Measurements from ENCODE around the gene BPGM. TPM values are rescaled to one million over a fixed set of nuclear protein-coding genes. Genes with fewer than 3 reads are reported as not detected.

BPGM gene
- total and polyA plus RNA-seq, 9 donors, result 17.2 to 36.8 (median 26.8) TPM

GRCh38 chr7:134613623-134614347 lies 32.9 kb upstream of the BPGM start:
- H3K27ac ChIP-seq (ENCODE audit: low read length), result no peak overlapping the region
- WGBS (ENCODE audit: insufficient coverage), result no CpG with 5 or more reads among the region's 3 CpGs
- no peaks in the 10 kb centered on the region for H3K9me3 ChIP-seq (replicated peaks; ENCODE audit: control insufficient read depth, low read depth, low read length)
- H3K4me3 ChIP-seq (ENCODE audit: low read length), result no peak overlapping the region
- DNase-seq, result peak; percentile 55
- no peaks in the 10 kb centered on the region for H3K36me3 ChIP-seq (ENCODE audit: control insufficient read depth, insufficient read depth, low read length)
- no peaks in the 10 kb centered on the region for H3K4me1 ChIP-seq (ENCODE audit: control insufficient read depth, insufficient read depth, low read length)
- no peaks in the 10 kb centered on the region for H3K27me3 ChIP-seq (ENCODE audit: control insufficient read depth, insufficient read depth, low read length)

DNA sequence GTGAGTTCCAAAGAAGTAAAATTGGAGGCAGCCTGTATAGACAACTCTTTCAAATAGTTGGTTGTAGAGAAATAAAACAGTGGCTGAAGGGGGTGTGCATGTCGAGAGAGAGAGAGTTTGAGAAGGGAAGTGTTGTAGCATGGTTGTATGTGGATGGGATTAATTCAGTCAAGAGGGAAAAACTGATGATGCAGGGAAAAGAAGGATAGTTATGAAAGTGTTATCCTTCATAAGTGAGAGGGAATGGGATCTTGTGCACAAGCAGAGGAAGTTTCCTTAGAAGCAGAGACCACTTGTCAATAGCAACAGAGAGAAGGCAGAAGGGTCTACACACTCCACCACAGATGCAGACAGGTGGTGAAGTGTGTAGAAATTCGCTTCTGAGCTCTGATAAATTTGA lies 30.0 kb upstream of the BPGM start:
- H3K27me3 ChIP-seq (ENCODE audit: control insufficient read depth, insufficient read depth, low read length), result no peaks in the 10 kb centered on the region
- WGBS (ENCODE audit: insufficient coverage), result 80% methylated on average over 2 of the region's 2 CpGs
- H3K9me3 ChIP-seq (replicated peaks; ENCODE audit: control insufficient read depth, low read depth, low read length), result no peaks in the 10 kb centered on the region
- H3K4me1 ChIP-seq (ENCODE audit: control insufficient read depth, insufficient read depth, low read length), result no peaks in the 10 kb centered on the region
- no peak overlapping the region for H3K27ac ChIP-seq (ENCODE audit: low read length)
- DNase-seq, result no peak
- H3K36me3 ChIP-seq (ENCODE audit: control insufficient read depth, insufficient read depth, low read length), result no peaks in the 10 kb centered on the region
- H3K4me3 ChIP-seq (ENCODE audit: low read length), result no peak overlapping the region

DNA sequence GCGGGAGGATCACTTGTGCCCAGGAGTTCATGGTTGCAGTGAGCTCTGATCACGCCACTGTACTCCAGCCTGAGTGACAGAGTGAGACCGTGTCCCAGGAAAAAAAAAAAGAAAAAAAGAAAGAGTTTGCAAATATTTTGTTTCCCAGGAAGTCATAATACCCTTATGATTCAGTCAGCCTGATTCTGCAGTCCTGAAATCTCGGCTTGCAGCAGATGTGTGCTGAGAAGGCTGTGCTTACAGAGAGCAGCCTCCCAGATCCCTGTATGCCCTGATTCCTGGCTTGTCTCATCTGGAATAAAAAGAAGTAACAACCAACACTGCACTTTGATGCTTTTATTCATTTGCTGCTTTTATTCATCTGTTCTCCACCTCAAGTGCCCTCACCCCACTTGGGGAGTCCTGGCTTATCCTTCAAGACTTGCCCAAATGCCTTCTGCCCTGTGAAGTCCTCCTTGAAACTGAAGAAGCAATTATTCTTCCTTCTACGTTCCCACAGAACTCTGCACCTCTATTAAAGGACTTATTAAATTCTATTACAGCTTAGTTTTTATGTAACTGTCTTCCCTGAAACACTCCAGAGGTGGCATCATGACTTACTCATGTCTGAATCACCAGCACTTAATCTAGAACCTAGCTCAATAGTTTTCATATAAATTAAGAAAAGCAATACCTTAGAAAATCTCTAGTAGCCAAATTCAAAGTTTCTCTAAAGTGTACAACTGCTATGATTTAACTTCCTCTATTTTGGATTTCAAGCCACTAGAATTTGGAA lies 27.7 kb upstream of the BPGM start:
- H3K27me3 ChIP-seq (ENCODE audit: control insufficient read depth, insufficient read depth, low read length), result no peaks in the 10 kb centered on the region
- H3K9me3 ChIP-seq (replicated peaks; ENCODE audit: control insufficient read depth, low read depth, low read length), result no peaks in the 10 kb centered on the region
- H3K36me3 ChIP-seq (ENCODE audit: control insufficient read depth, insufficient read depth, low read length), result no peaks in the 10 kb centered on the region
- WGBS (ENCODE audit: insufficient coverage), result 70% methylated on average over 2 of the region's 5 CpGs
- H3K27ac ChIP-seq (ENCODE audit: low read length), result no peak overlapping the region
- no peak for DNase-seq
- no peak overlapping the region for H3K4me3 ChIP-seq (ENCODE audit: low read length)
- H3K4me1 ChIP-seq (ENCODE audit: control insufficient read depth, insufficient read depth, low read length), result no peaks in the 10 kb centered on the region

DNA sequence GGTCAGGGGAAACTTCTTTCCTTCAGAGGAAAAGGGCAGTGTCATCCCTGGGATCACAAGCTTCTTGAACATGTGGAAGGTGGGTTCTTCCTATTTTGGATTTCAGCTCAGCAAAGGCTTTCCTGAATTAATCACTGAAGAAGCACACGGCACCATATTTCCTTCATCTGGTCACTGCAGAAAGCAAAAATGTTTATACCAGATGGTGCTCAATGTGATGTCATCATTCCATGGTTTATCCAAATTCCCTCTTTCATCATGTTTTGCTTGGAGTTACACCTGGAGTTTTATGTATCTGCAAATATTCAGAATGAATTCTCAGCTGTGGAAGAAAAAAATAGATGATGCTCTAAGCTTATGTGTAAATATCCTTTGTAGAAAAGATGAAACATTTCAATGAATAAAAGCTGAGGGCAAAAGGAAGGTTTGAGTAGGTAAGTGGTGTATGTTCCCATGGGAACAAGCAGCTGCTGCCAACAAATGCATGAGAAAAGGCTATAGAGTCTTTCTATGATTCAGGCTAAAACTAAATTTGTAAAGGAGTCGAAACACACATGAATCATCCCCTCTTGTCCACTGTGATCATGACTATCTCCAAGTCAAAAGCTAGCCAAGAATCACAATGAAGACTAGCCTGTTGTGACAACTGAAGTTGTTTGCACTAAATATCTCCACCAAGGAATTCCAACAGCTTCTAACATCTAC lies 26.9 kb upstream of the BPGM start:
- H3K27ac ChIP-seq (ENCODE audit: low read length), result no peak overlapping the region
- WGBS (ENCODE audit: insufficient coverage), result 28% methylated on average over 2 of the region's 2 CpGs
- H3K4me3 ChIP-seq (ENCODE audit: low read length), result no peak overlapping the region
- H3K27me3 ChIP-seq (ENCODE audit: control insufficient read depth, insufficient read depth, low read length), result no peaks in the 10 kb centered on the region
- no peaks in the 10 kb centered on the region for H3K36me3 ChIP-seq (ENCODE audit: control insufficient read depth, insufficient read depth, low read length)
- DNase-seq, result peak; percentile 33
- H3K4me1 ChIP-seq (ENCODE audit: control insufficient read depth, insufficient read depth, low read length), result no peaks in the 10 kb centered on the region
- no peaks in the 10 kb centered on the region for H3K9me3 ChIP-seq (replicated peaks; ENCODE audit: control insufficient read depth, low read depth, low read length)

DNA sequence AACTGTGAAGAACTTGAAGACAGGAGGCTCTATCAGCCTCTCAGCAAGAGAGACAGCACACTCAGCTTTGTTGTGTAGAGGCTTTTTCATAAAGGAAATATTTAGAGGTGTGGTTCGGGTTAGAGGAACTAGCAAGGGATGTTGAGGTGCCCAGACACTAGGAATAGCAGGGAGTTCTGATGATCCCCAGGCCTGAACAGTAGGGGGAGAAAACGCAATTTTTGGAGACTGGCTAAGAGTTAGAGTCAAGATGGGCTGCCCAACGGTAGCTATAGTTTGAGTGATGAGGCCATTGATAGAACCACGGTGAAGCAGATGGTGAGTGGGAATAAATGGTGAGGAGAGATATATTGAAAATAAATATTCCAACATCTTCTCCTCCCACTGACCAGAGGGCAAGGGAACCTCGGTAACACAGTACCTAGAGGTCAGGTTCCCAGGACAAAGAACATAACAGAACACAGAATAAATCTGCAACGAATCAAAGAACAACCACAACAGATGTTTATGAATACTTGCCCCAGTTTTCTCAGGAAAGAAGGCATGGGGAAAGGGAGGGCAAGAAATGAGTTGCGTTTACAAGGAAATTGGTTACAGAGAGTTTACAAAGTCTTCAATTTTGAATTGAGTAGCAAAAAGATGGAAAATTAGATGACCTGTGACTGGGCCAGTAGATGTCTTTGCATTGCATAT lies 24.2 kb upstream of the BPGM start:
- Histone ChIP-seq H3K9me3 (replicated peaks; ENCODE audit: control insufficient read depth, low read depth, low read length) (no peaks in the 10 kb centered on the region), H3K36me3 (ENCODE audit: control insufficient read depth, insufficient read depth, low read length) (no peaks in the 10 kb centered on the region), H3K27ac (ENCODE audit: low read length) (no peak overlapping the region), H3K4me1 (ENCODE audit: control insufficient read depth, insufficient read depth, low read length) (no peaks in the 10 kb centered on the region), H3K4me3 (ENCODE audit: low read length) (no peak overlapping the region), H3K27me3 (ENCODE audit: control insufficient read depth, insufficient read depth, low read length) (no peaks in the 10 kb centered on the region)
- DNase-seq, result no peak
- WGBS (ENCODE audit: insufficient coverage), result 63% methylated on average over 2 of the region's 7 CpGs

- Histone ChIP-seq H3K27ac (ENCODE audit: low read length) (no peak overlapping the region), H3K4me1 (ENCODE audit: control insufficient read depth, insufficient read depth, low read length) (no peaks in the 10 kb centered on the region), H3K4me3 (ENCODE audit: low read length) (no peak overlapping the region), H3K27me3 (ENCODE audit: control insufficient read depth, insufficient read depth, low read length) (no peaks in the 10 kb centered on the region), H3K9me3 (replicated peaks; ENCODE audit: control insufficient read depth, low read depth, low read length) (no peaks in the 10 kb centered on the region), H3K36me3 (ENCODE audit: control insufficient read depth, insufficient read depth, low read length) (no peaks in the 10 kb centered on the region)
- DNase-seq, result no peak
- WGBS (ENCODE audit: insufficient coverage), result no CpG with 5 or more reads among the region's 2 CpGs
These were observed 23.5 kb upstream of the BPGM start for GRCh38 chr7:134623193-134623592.

DNA sequence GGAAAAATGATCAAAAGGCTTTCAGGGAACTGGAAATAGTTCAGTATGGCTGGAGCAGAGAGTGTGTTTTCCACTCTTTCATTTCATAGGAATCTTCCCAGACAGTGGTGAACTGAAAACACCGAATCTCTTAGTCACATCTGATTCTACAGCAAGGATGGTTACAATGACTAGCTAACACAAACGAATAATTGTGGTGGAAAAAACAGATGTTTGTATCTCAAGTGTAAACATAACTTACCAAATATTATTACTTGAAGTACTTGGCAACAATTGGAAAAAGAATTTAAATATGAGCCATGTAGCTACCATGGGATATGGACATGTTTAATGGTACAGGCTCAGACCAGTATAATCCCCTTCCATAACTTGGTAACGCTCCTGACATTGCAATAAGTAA lies 21.1 kb upstream of the BPGM start:
- Histone ChIP-seq H3K27me3 (ENCODE audit: control insufficient read depth, insufficient read depth, low read length) (no peaks in the 10 kb centered on the region), H3K27ac (ENCODE audit: low read length) (no peak overlapping the region), H3K4me1 (ENCODE audit: control insufficient read depth, insufficient read depth, low read length) (no peaks in the 10 kb centered on the region), H3K36me3 (ENCODE audit: control insufficient read depth, insufficient read depth, low read length) (no peaks in the 10 kb centered on the region), H3K9me3 (replicated peaks; ENCODE audit: control insufficient read depth, low read depth, low read length) (no peaks in the 10 kb centered on the region), H3K4me3 (ENCODE audit: low read length) (no peak overlapping the region)
- peak; percentile 51 for DNase-seq
- WGBS (ENCODE audit: insufficient coverage), result no CpG with 5 or more reads among the region's 3 CpGs

DNA sequence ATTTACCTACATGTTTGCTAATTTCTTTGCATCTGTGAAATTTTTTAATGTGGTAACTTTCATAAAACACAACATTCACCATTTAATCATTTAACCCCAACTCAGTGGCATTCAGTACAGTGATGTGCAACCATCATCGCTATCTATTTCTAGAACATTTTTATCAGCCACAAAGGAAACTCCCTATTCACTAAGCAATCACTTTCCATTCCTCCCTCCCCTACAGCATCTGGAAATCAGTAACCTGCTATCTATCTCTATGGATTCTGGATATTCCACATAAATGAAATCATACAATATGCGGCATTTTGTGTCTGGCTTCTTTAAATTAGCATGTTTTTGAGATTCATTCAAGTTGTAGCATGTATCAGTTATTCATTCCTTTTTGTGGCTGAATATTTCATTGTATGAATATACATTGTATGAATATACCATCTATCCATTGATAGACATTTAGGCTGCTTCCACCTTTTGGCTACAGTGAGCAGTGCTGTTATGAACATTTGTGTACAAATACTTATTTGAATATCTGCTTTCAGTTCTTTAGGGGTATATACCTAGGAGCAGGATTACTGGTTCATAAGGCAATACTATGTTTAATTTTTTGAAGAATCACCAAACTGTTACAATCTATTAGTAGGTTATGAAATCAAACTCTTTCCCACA lies 19.4 kb upstream of the BPGM start:
- H3K27ac ChIP-seq (ENCODE audit: low read length), result no peak overlapping the region
- H3K9me3 ChIP-seq (replicated peaks; ENCODE audit: control insufficient read depth, low read depth, low read length), result no peaks in the 10 kb centered on the region
- H3K4me1 ChIP-seq (ENCODE audit: control insufficient read depth, insufficient read depth, low read length), result no peaks in the 10 kb centered on the region
- no peaks in the 10 kb centered on the region for H3K36me3 ChIP-seq (ENCODE audit: control insufficient read depth, insufficient read depth, low read length)
- DNase-seq, result no peak
- 78% methylated on average over 1 of the region's 2 CpGs for WGBS (ENCODE audit: insufficient coverage)
- no peak overlapping the region for H3K4me3 ChIP-seq (ENCODE audit: low read length)
- no peaks in the 10 kb centered on the region for H3K27me3 ChIP-seq (ENCODE audit: control insufficient read depth, insufficient read depth, low read length)

DNA sequence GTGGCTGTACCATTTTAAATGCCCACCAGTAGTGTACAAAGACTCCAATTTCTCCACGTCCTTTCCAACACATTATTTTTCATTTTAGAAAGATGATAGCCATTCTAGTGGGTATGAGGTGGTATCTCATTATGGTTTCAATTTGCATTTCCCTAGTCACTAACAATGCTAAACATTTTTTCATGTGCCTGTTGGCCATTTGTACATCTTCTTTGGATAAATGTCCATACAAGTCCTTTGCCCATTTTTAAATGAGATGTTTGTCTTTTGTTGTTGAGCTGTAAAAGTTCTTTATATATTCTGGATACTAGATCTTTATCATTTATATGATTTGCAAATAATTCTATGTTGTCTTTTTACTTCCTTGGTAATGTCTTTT lies 18.9 kb upstream of the BPGM start:
- Histone ChIP-seq H3K36me3 (ENCODE audit: control insufficient read depth, insufficient read depth, low read length) (no peaks in the 10 kb centered on the region), H3K4me1 (ENCODE audit: control insufficient read depth, insufficient read depth, low read length) (no peaks in the 10 kb centered on the region), H3K9me3 (replicated peaks; ENCODE audit: control insufficient read depth, low read depth, low read length) (no peaks in the 10 kb centered on the region), H3K4me3 (ENCODE audit: low read length) (no peak overlapping the region), H3K27me3 (ENCODE audit: control insufficient read depth, insufficient read depth, low read length) (no peaks in the 10 kb centered on the region), H3K27ac (ENCODE audit: low read length) (no peak overlapping the region)
- no CpG with 5 or more reads among the region's 1 CpG for WGBS (ENCODE audit: insufficient coverage)
- no peak for DNase-seq
